GM18526 (cell line): ENCODE results near the gene GRIK2.

Experiments
- POLR2A ChIP-seq: IDR thresholded peaks from 3 replicates; pipeline ENCODE4 v1.6.1; 2011; ENCODE audit not compliant: insufficient read length; ENCODE audit errors: extremely low read depth

Gene GRIK2

GRCh38 chr6:101429845-101430244, 36.3 kb downstream of the GRIK2 start:
- no peak for TF ChIP-seq POLR2A

GRCh38 chr6:101433141-101433540, 39.6 kb downstream of the GRIK2 start:
- no peak for TF ChIP-seq POLR2A

GRCh38 chr6:101434601-101435000, 41.1 kb downstream of the GRIK2 start:
- no peak for TF ChIP-seq POLR2A

GRCh38 chr6:101435038-101435437, 41.5 kb downstream of the GRIK2 start:
- no peak for TF ChIP-seq POLR2A

GRCh38 chr6:101439790-101440189, 46.3 kb downstream of the GRIK2 start:
- no peak for TF ChIP-seq POLR2A

GRCh38 chr6:101443315-101443714, 49.8 kb downstream of the GRIK2 start:
- no peak for TF ChIP-seq POLR2A

- TF ChIP-seq POLR2A: no peak
Measured at GRCh38 chr6:101444717-101445116, 51.2 kb downstream of the GRIK2 start.

- TF ChIP-seq POLR2A: no peak
Measured at GRCh38 chr6:101445527-101445926, 52.0 kb downstream of the GRIK2 start.

- TF ChIP-seq POLR2A: no peak
Measured at GRCh38 chr6:101450901-101451300, 57.4 kb downstream of the GRIK2 start.

GRCh38 chr6:101451981-101452380, 58.5 kb downstream of the GRIK2 start:
- TF ChIP-seq POLR2A: no peak

GRCh38 chr6:101453221-101453620, 59.7 kb downstream of the GRIK2 start:
- TF ChIP-seq POLR2A: no peak

- no peak for TF ChIP-seq POLR2A
Measured at GRCh38 chr6:101454106-101454676, 60.7 kb downstream of the GRIK2 start.

GRCh38 chr6:101458336-101458735, 64.8 kb downstream of the GRIK2 start:
- no peak for TF ChIP-seq POLR2A

GRCh38 chr6:101458826-101459225, 65.3 kb downstream of the GRIK2 start:
- no peak for TF ChIP-seq POLR2A

- TF ChIP-seq POLR2A: no peak
Measured at GRCh38 chr6:101462576-101462975, 69.1 kb downstream of the GRIK2 start.

- no peak for TF ChIP-seq POLR2A
Measured at GRCh38 chr6:101465863-101466262, 72.4 kb downstream of the GRIK2 start.

- TF ChIP-seq POLR2A: no peak
Measured at GRCh38 chr6:101477436-101477835, 83.9 kb downstream of the GRIK2 start.
